ENCODE data around the gene PWP1.

PWP1 gene

GRCh38 chr12:107749083-107749482, 63.5 kb downstream of the PWP1 start:
- H3K36me3 ChIP-seq (ENCODE audit: insufficient read depth, low read length) = peaks cover 92% of the 10 kb centered on the region
- no peak for ATAC-seq (ENCODE audit: insufficient read depth, low read depth)

GRCh38 chr12:107759410-107759809, 73.8 kb downstream of the PWP1 start:
- ATAC-seq (ENCODE audit: insufficient read depth, low read depth) (no peak), DNase-seq (no peak)
- Histone ChIP-seq H3K4me1 (ENCODE audit: insufficient read depth, low read length) (peaks cover 36% of the 10 kb centered on the region), H3K36me3 (ENCODE audit: insufficient read depth, low read length) (peaks cover 48% of the 10 kb centered on the region), H3K4me2 (ENCODE audit: insufficient read depth, low read length) (peak overlapping the region; percentile 81), H3K79me2 (ENCODE audit: insufficient read depth, low read length) (peaks cover 33% of the 10 kb centered on the region), H3K27me3 (ENCODE audit: insufficient read depth, low read length, poor library complexity) (no peaks in the 10 kb centered on the region), H3K9ac (ENCODE audit: low read depth, low read length) (peak overlapping the region; percentile 80), H3K9me3 (ENCODE audit: insufficient read depth, low read length, severe bottlenecking) (no peaks in the 10 kb centered on the region), H4K20me1 (ENCODE audit: insufficient read depth, low read length) (peaks cover 3% of the 10 kb centered on the region; the same call in 1 of the 2 replicates), H3K4me3 (ENCODE audit: low read depth in 1 of 2, low read length in 2 of 2) (peak overlapping the region; percentile 33 to 82; a peak in 3 of 4 replicates), H2AFZ (ENCODE audit: low read depth, low read length) (no peak overlapping the region), H3K27ac (ENCODE audit: low read length) (peak overlapping the region; percentile 64)
- TF ChIP-seq CTCF (IDR thresholded peaks at IDR 0.05; ENCODE audit: borderline replicate concordance, extremely low read depth, low read length, poor library complexity, severe bottlenecking) (no peak), EZH2 (IDR thresholded peaks at IDR 0.05; ENCODE audit: borderline replicate concordance, low read depth, low read length, severe bottlenecking) (no peak)

More at GRCh38 chr12:107749083-107749482, 63.5 kb downstream of the PWP1 start:
- peaks cover 15% of the 10 kb centered on the region; the same call in 1 of the 2 replicates for H4K20me1 ChIP-seq (ENCODE audit: insufficient read depth, low read length)
- H3K9ac ChIP-seq (ENCODE audit: low read depth, low read length) = no peak overlapping the region
- H2AFZ ChIP-seq (ENCODE audit: low read depth, low read length) = no peak overlapping the region
- H3K79me2 ChIP-seq (ENCODE audit: insufficient read depth, low read length) = peaks cover 12% of the 10 kb centered on the region; the same call in 1 of the 2 replicates
- H3K4me3 ChIP-seq (ENCODE audit: low read depth in 1 of 2, low read length in 2 of 2) = no peak overlapping the region
- no peaks in the 10 kb centered on the region for H3K9me3 ChIP-seq (ENCODE audit: insufficient read depth, low read length, severe bottlenecking)
- H3K4me1 ChIP-seq (ENCODE audit: insufficient read depth, low read length) = 0 out of 2 replicates have a peak, but pooled peaks cover 2% of the 10 kb centered on the region
- H3K4me2 ChIP-seq (ENCODE audit: insufficient read depth, low read length) = no peak overlapping the region
- DNase-seq = no peak
- TF ChIP-seq CTCF (IDR thresholded peaks at IDR 0.05; ENCODE audit: borderline replicate concordance, extremely low read depth, low read length, poor library complexity, severe bottlenecking) (no peak), EZH2 (IDR thresholded peaks at IDR 0.05; ENCODE audit: borderline replicate concordance, low read depth, low read length, severe bottlenecking) (no peak)
- H3K27ac ChIP-seq (ENCODE audit: low read length) = no peak overlapping the region
- H3K27me3 ChIP-seq (ENCODE audit: insufficient read depth, low read length, poor library complexity) = no peaks in the 10 kb centered on the region

DNA sequence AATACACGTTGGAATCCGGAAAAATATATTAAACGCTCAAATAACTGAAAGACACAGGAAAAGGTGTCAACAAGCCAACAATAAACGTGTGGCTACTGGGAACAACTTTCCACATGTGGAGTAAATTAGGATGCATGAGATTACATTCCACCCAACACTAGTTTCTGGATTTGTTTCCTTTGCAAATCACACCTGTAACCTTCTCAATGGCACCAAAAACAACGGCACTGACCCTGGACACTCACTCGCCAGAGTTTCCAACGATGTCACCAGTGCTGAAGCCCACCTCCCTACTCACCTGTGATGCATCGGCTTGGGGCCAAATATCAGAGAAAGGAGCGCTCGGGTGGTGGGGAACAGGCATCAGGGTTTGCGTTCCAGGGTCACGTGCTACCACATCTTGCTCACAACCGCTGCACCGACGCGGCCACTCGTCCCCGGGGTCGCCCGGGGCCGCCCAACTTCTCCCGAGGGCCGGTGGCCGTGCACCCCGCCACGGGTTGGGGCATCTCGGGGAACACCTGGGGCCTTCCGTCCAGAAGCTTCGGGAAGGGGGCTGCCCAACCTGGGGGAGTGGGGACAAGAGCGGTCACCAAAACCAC, 74.7 kb downstream of the PWP1 start:
- H3K79me2 ChIP-seq (ENCODE audit: insufficient read depth, low read length) = peaks cover 33% of the 10 kb centered on the region
- peak overlapping the region; percentile 64 for H3K27ac ChIP-seq (ENCODE audit: low read length)
- H3K4me1 ChIP-seq (ENCODE audit: insufficient read depth, low read length) = peaks cover 36% of the 10 kb centered on the region
- H3K4me2 ChIP-seq (ENCODE audit: insufficient read depth, low read length) = peak overlapping the region; percentile 81
- H4K20me1 ChIP-seq (ENCODE audit: insufficient read depth, low read length) = peaks cover 3% of the 10 kb centered on the region; the same call in 1 of the 2 replicates
- H3K4me3 ChIP-seq (ENCODE audit: low read depth in 1 of 2, low read length in 2 of 2) = peak overlapping the region; percentile 33 to 82
- ATAC-seq (ENCODE audit: insufficient read depth, low read depth) (peak; percentile 41; the same call in 1 of the 3 replicates), DNase-seq (peak; percentile 43)
- H3K27me3 ChIP-seq (ENCODE audit: insufficient read depth, low read length, poor library complexity) = no peaks in the 10 kb centered on the region
- H3K36me3 ChIP-seq (ENCODE audit: insufficient read depth, low read length) = peaks cover 39% of the 10 kb centered on the region
- TF ChIP-seq CTCF (IDR thresholded peaks at IDR 0.05; ENCODE audit: borderline replicate concordance, extremely low read depth, low read length, poor library complexity, severe bottlenecking) (no peak), EZH2 (IDR thresholded peaks at IDR 0.05; ENCODE audit: borderline replicate concordance, low read depth, low read length, severe bottlenecking) (no peak)
- H2AFZ ChIP-seq (ENCODE audit: low read depth, low read length) = peak overlapping the region; percentile 99
- no peaks in the 10 kb centered on the region for H3K9me3 ChIP-seq (ENCODE audit: insufficient read depth, low read length, severe bottlenecking)
- H3K9ac ChIP-seq (ENCODE audit: low read depth, low read length) = peak overlapping the region; percentile 80
